ENCODE measurements around the gene TRIM62. TPM values are rescaled to one million over a fixed set of nuclear protein-coding genes. Genes with fewer than 3 reads are reported as not detected.
A peak's percentile ranks its signal among the peaks of the same experiment; 100 is the strongest.

The TRIM62 gene
- total RNA-seq, 2 experiments from 2014 or later, result 3.8 to 5.2 TPM

GRCh38 chr1:33176887-33177286, 5.0 kb downstream of the TRIM62 start:
- Mint-ChIP-seq H3K4me3 (no peak overlapping the region), H3K27ac (no peak overlapping the region), H3K36me3 (ENCODE audit: low read depth) (no peaks in the 10 kb centered on the region), H3K27me3 (no peaks in the 10 kb centered on the region), H3K9me3 (no peaks in the 10 kb centered on the region), H3K4me1 (ENCODE audit: low read depth) (peaks cover 21% of the 10 kb centered on the region)
- ATAC-seq, result no peak
- intact Hi-C loops (cut with micrococcal nuclease), result no loop called here
- ChIA-PET CTCF (interaction anchor here (1.5 kb wide), 1 partner anchor 39 kb away, joined by 3 read pairs; no protein-coding TSS in a partner anchor), POLR2A (no interaction called here)
- TF ChIP-seq CTCF (IDR thresholded peaks at IDR 0.05), result no peak
- no peak for DNase-seq

- ChIA-PET POLR2A (no interaction called here), CTCF (interaction anchor here (1.5 kb wide), 1 partner anchor 38 kb away, joined by 3 read pairs; no protein-coding TSS in a partner anchor)
- ATAC-seq, result no peak
- TF ChIP-seq CTCF (IDR thresholded peaks at IDR 0.05), result no peak
- Mint-ChIP-seq H3K27ac (no peak overlapping the region), H3K9me3 (no peaks in the 10 kb centered on the region), H3K4me3 (no peak overlapping the region), H3K36me3 (ENCODE audit: low read depth) (no peaks in the 10 kb centered on the region), H3K27me3 (no peaks in the 10 kb centered on the region), H3K4me1 (ENCODE audit: low read depth) (peaks cover 21% of the 10 kb centered on the region)
- intact Hi-C loops (cut with micrococcal nuclease), result no loop called here
- no peak for DNase-seq
Measured at GRCh38 chr1:33176362-33176850, 5.4 kb downstream of the TRIM62 start.

GRCh38 chr1:33175865-33176264, 6.0 kb downstream of the TRIM62 start:
- DNase-seq (no peak), ATAC-seq (no peak)
- ChIA-PET POLR2A (no interaction called here), CTCF (no interaction called here)
- Mint-ChIP-seq H3K9me3 (no peaks in the 10 kb centered on the region), H3K27ac (no peak overlapping the region), H3K27me3 (no peaks in the 10 kb centered on the region), H3K4me1 (ENCODE audit: low read depth) (peaks cover 19% of the 10 kb centered on the region), H3K4me3 (no peak overlapping the region), H3K36me3 (ENCODE audit: low read depth) (no peaks in the 10 kb centered on the region)
- intact Hi-C loops (cut with micrococcal nuclease), result no loop called here
- TF ChIP-seq CTCF (IDR thresholded peaks at IDR 0.05), result no peak

GRCh38 chr1:33173091-33173490, 8.8 kb downstream of the TRIM62 start:
- DNase-seq, result no peak
- CTCF ChIA-PET, result interaction anchor here (1.2 to 1.4 kb wide), 2 partner anchors 13 to 43 kb away, joined by 3 read pairs; no protein-coding TSS in a partner anchor
- no peaks in the 10 kb centered on the region for H3K36me3 Mint-ChIP-seq (ENCODE audit: low read depth)

More at GRCh38 chr1:33173091-33173490, 8.8 kb downstream of the TRIM62 start:
- Mint-ChIP-seq H3K27me3 (no peaks in the 10 kb centered on the region), H3K4me3 (no peak overlapping the region), H3K4me1 (ENCODE audit: low read depth) (peaks cover 11% of the 10 kb centered on the region), H3K27ac (peak overlapping the region; percentile 21), H3K9me3 (no peaks in the 10 kb centered on the region)
- intact Hi-C loops (cut with micrococcal nuclease), result no loop called here
- no peak for ATAC-seq
- TF ChIP-seq CTCF (IDR thresholded peaks at IDR 0.05), result no peak
- POLR2A ChIA-PET, result interaction anchor here (1.1 kb wide), 1 partner anchor 12 kb away, joined by 3 read pairs; no protein-coding TSS in a partner anchor

Data from activated CD8-positive, alpha-beta T cell treated with anti-CD3 and anti-CD28 coated beads for 36 hours (primary cell).